Peyer's patch (tissue), 4 donors: ENCODE results near the gene RTP4.

Experiments
- CTCF ChIP-seq, 6 experiments: fragments of 450-650 bp in 4 of 6; fragments of 200-600 bp in 2 of 6; sonication (generic) in 1 of 6; IDR thresholded peaks; one replicate each; pipeline ENCODE4 v1.5.1; 2017 to 2019; ENCODE audit warnings: antibody characterized with exemption in 6 of 6, mild to moderate bottlenecking in 3 of 6, moderate library complexity in 1 of 6
- POLR2A ChIP-seq, 2 donors: fragments of 450-650 bp; IDR thresholded peaks; one replicate each; pipeline ENCODE4 v1.5.1; 2017; ENCODE audit warnings: antibody characterized with exemption in 2 of 2, mild to moderate bottlenecking in 2 of 2, moderate library complexity in 2 of 2

- no peak for TF ChIP-seq CTCF (IDR thresholded peaks at IDR 0.05)
- TF ChIP-seq POLR2A (IDR thresholded peaks at IDR 0.05): no peak
Observed at GRCh38 chr3:187325632-187326031, 42.6 kb upstream of the RTP4 start.
